H9 (cell line): ENCODE results near the gene GPRC5A. TPM values are rescaled to one million over a fixed set of nuclear protein-coding genes. Genes with fewer than 3 reads are reported as not detected.

Experiments
- DNase-seq: peaks from one replicate; pipeline ENCODE4 v3.0.0-alpha.2; 2017
- H2AFZ ChIP-seq: one replicate; pipeline ENCODE4 v1.6.1; 2013; ENCODE audit warnings: mild to moderate bottlenecking, low read length, control low read depth, moderate library complexity
- H2AK5ac ChIP-seq: 2 replicates; pipeline ENCODE4 v1.6.1; 2013; ENCODE audit warnings: low read length, control low read depth, mixed read lengths; ENCODE audit not compliant: insufficient read length
- H2BK120ac ChIP-seq: one replicate; pipeline ENCODE4 v1.6.1; 2013; ENCODE audit warnings: low read depth, mild to moderate bottlenecking, low read length, control low read depth, inconsistent platforms; ENCODE audit not compliant: poor library complexity, severe bottlenecking
- H2BK12ac ChIP-seq: 2 replicates; pipeline ENCODE4 v1.6.1; 2013; ENCODE audit warnings: low read length, control low read depth, mixed read lengths, low read depth; ENCODE audit not compliant: insufficient read length
- H2BK15ac ChIP-seq: 2 replicates; pipeline ENCODE4 v1.6.1; 2013; ENCODE audit warnings: low read depth, low read length, control low read depth
- H2BK20ac ChIP-seq: one replicate; pipeline ENCODE4 v1.6.1; 2013; ENCODE audit warnings: low read depth, mild to moderate bottlenecking, low read length, control low read depth, inconsistent platforms; ENCODE audit not compliant: poor library complexity, severe bottlenecking
- H2BK5ac ChIP-seq: 2 replicates; pipeline ENCODE4 v1.6.1; 2013; ENCODE audit warnings: low read length, control low read depth, mixed read lengths; ENCODE audit not compliant: insufficient read length
- H3K14ac ChIP-seq: 2 replicates; pipeline ENCODE4 v1.6.1; 2013; ENCODE audit warnings: low read length, control low read depth; ENCODE audit not compliant: insufficient read depth
- H3K18ac ChIP-seq: 2 replicates; pipeline ENCODE4 v1.6.1; 2013; ENCODE audit warnings: low read depth, mild to moderate bottlenecking, mixed read lengths, low read length, control low read depth; ENCODE audit not compliant: insufficient read length
- H3K23ac ChIP-seq: 2 replicates; pipeline ENCODE4 v1.6.1; 2013; ENCODE audit warnings: low read length, control low read depth, mixed read lengths, low read depth; ENCODE audit not compliant: insufficient read length
- H3K23me2 ChIP-seq: 2 replicates; pipeline ENCODE4 v1.6.1; 2013; ENCODE audit warnings: low read depth, mild to moderate bottlenecking, mixed read lengths, low read length, control low read depth; ENCODE audit not compliant: insufficient read length, poor library complexity, severe bottlenecking
- H3K27ac ChIP-seq: 2 replicates; pipeline ENCODE4 v1.5.1; 2013; ENCODE audit warnings: low read length, control low read depth, mixed read lengths, low read depth; ENCODE audit not compliant: insufficient read length
- H3K27me3 ChIP-seq: 2 replicates; pipeline ENCODE4 v1.6.1; 2013; ENCODE audit warnings: low read length, control low read depth, inconsistent platforms; ENCODE audit not compliant: insufficient read depth
- H3K4ac ChIP-seq: 2 replicates; pipeline ENCODE4 v1.6.1; 2013; ENCODE audit warnings: low read depth, mild to moderate bottlenecking, control low read depth, inconsistent platforms, low read length, moderate library complexity
- H3K4me1 ChIP-seq: 2 replicates; pipeline ENCODE4 v1.6.1; 2013; ENCODE audit warnings: low read length, control low read depth, inconsistent platforms; ENCODE audit not compliant: insufficient read depth
- H3K4me2 ChIP-seq: 2 replicates; pipeline ENCODE4 v1.6.1; 2013; ENCODE audit warnings: low read length, control low read depth, mixed read lengths; ENCODE audit not compliant: insufficient read length, insufficient read depth
- H3K56ac ChIP-seq: 2 replicates; pipeline ENCODE4 v1.6.1; 2013; ENCODE audit warnings: low read depth, mild to moderate bottlenecking, mixed read lengths, low read length, control low read depth; ENCODE audit not compliant: insufficient read length
- H3K79me1 ChIP-seq: 2 replicates; pipeline ENCODE4 v1.6.1; 2013; ENCODE audit warnings: low read depth, mild to moderate bottlenecking, moderate library complexity, low read length, control low read depth, inconsistent platforms; ENCODE audit not compliant: insufficient read depth, poor library complexity, severe bottlenecking
- H3K79me2 ChIP-seq: 2 replicates; pipeline ENCODE4 v1.6.1; 2013; ENCODE audit warnings: low read length, control low read depth, inconsistent platforms; ENCODE audit not compliant: insufficient read depth
- H3K9ac ChIP-seq: 2 replicates; pipeline ENCODE4 v1.6.1; 2013; ENCODE audit warnings: low read length, control low read depth, mixed read lengths; ENCODE audit not compliant: insufficient read length; ENCODE audit errors: extremely low read depth
- H3K9me3 ChIP-seq: one replicate; pipeline ENCODE4 v1.6.1; 2013; ENCODE audit warnings: low read depth, low read length, inconsistent platforms; ENCODE audit not compliant: control insufficient read depth
- H3T11ph ChIP-seq: one replicate; pipeline ENCODE4 v1.6.1; 2013; ENCODE audit warnings: mild to moderate bottlenecking, low read length, control low read depth, inconsistent platforms
- H4K20me1 ChIP-seq: one replicate; pipeline ENCODE4 v1.6.1; 2013; ENCODE audit not compliant: control insufficient read depth, insufficient read length, insufficient read depth
- H4K5ac ChIP-seq: 2 replicates; pipeline ENCODE4 v1.6.1; 2013; ENCODE audit warnings: low read depth, mild to moderate bottlenecking, mixed read lengths, low read length, control low read depth; ENCODE audit not compliant: insufficient read length
- H4K8ac ChIP-seq: replicated peaks from 2 replicates; pipeline ENCODE4 v1.6.1; 2013; ENCODE audit warnings: low read length, control low read depth, mixed read lengths, low read depth; ENCODE audit not compliant: insufficient read length
- H4K91ac ChIP-seq: 2 replicates; pipeline ENCODE4 v1.6.1; 2013; ENCODE audit warnings: low read depth, mild to moderate bottlenecking, moderate library complexity, mixed read lengths, low read length, control low read depth; ENCODE audit not compliant: insufficient read length
- H3K27ac Mint-ChIP-seq, 3 experiments: 2 replicates in 2 of 3; 3 replicates in 1 of 3; pipeline ENCODE4 v1.8.0; 2020 to 2021; ENCODE audit warnings: mixed read lengths in 3 of 3, mild to moderate bottlenecking in 1 of 3, moderate library complexity in 1 of 3
- H3K27me3 Mint-ChIP-seq: 2 replicates; pipeline ENCODE4 v1.8.0; 2021; ENCODE audit warnings: low read depth, mild to moderate bottlenecking, moderate library complexity, mixed read lengths
- H3K36me3 Mint-ChIP-seq, 3 experiments: 2 replicates in 2 of 3; 3 replicates in 1 of 3; pipeline ENCODE4 v1.8.0; 2020 to 2021; ENCODE audit warnings: low read depth in 3 of 3, mixed read lengths in 3 of 3; ENCODE audit not compliant: insufficient read depth in 1 of 3
- H3K4me1 Mint-ChIP-seq, 2 experiments: 2 replicates each; pipeline ENCODE4 v1.8.0; 2020; ENCODE audit warnings: mixed read lengths in 2 of 2
- H3K4me3 Mint-ChIP-seq, 2 experiments: 2 replicates in 1 of 2; 3 replicates in 1 of 2; pipeline ENCODE4 v1.8.0; 2020 to 2021; ENCODE audit warnings: mild to moderate bottlenecking in 2 of 2, mixed read lengths in 2 of 2, moderate library complexity in 1 of 2
- H3K9me3 Mint-ChIP-seq, 2 experiments: 2 replicates in 1 of 2; 3 replicates in 1 of 2; pipeline ENCODE4 v1.8.0; 2020; ENCODE audit warnings: mild to moderate bottlenecking in 2 of 2, mixed read lengths in 2 of 2, moderate library complexity in 1 of 2
- WGBS: extraction: QIAGEN DNeasy Blood & Tissue Kit; methylation state at CpG from one replicate; pipeline ENCODE4 v1.1.7; 2013; ENCODE audit warnings: missing lambda C conversion rate, low lambda C conversion rate, mixed read lengths; ENCODE audit not compliant: insufficient read length; ENCODE audit errors: extremely low coverage; 5-methylcytosine and 5-hydroxymethylcytosine counted together
- long read RNA-seq: library from polyadenylated mRNA; unstranded; transcript quantifications from one replicate; pipeline ENCODE4 v2.0.0, GENCODE V29; 2020
- total RNA-seq: library from RNA; stranded (reverse); gene quantifications from 2 replicates; pipeline ENCODE4 v1.2.1, GENCODE V29; 2021
- TF ChIP-seq, protein P1 (sequence below): fragments of 200-600 bp; sonication (generic); conservative IDR thresholded peaks from 3 replicates; pipeline ENCODE4 v1.8.0; 2021; ENCODE audit warnings: antibody characterized with exemption, mild to moderate bottlenecking

Gene GPRC5A, protein sequence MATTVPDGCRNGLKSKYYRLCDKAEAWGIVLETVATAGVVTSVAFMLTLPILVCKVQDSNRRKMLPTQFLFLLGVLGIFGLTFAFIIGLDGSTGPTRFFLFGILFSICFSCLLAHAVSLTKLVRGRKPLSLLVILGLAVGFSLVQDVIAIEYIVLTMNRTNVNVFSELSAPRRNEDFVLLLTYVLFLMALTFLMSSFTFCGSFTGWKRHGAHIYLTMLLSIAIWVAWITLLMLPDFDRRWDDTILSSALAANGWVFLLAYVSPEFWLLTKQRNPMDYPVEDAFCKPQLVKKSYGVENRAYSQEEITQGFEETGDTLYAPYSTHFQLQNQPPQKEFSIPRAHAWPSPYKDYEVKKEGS
- total RNA-seq: 0.09 and 0.13 TPM in 2 replicates
- long read RNA-seq: 0 reads

DNA sequence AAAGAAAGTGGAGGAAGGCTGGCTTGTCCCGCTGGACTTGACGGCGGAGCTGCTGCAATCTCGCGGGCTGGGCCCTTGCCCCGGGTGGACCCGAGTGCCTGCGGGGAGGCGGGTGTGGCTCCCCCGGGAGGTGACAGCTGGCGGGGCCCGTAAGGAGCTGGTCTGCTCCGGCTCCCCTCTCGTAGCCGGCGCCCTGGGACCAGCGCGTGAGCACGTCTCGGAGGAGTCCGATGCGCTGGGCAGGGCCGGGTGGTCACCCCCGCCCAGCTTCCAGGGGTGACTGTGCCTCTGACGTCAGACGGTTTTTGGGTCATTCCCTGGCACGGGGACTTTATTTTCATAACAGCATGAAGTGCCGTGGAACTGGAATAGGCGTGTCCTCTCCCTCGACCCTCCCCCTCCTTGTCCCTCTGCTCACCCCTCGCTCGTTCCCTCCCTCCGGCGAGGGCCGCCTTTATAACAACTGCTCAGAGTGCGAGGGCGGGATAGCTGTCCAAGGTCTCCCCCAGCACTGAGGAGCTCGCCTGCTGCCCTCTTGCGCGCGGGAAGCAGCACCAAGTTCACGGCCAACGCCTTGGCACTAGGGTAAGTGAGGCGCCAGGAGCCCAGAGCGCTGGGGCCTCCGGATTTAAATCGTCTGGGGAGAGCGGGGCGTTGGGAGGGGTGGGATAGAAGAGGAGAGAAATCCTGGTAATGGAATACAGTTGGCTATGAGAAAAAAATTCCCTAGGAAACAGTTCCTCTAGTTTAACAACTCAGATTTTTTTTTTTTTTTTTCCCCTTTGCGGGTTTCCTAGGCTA, at the start of gene GPRC5A:
GPRC5A (plus strand) TSS at position 483 of the 801 bp plus-strand sequence. CDS start 16,688 bp downstream, outside the sequence.
- H2BK15ac ChIP-seq: no peak within 1 kb of the TSS

More for the DNA sequence above, at the start of gene GPRC5A:
- Histone ChIP-seq H2AK5ac (no peak within 1 kb of the TSS), H3K27ac (no peak within 1 kb of the TSS), H3K14ac (peak within 1 kb of the TSS; percentile 40; the same call in 1 of the 2 replicates), H2BK120ac (no peak within 1 kb of the TSS), H2AFZ (peak within 1 kb of the TSS; percentile 96), H3T11ph (no peak within 1 kb of the TSS), H3K9ac (peak within 1 kb of the TSS; percentile 18), H4K91ac (no peak within 1 kb of the TSS), H2BK20ac (no peak within 1 kb of the TSS), H4K8ac (no peak within 1 kb of the TSS), H3K27me3 (peaks cover 8% of the 10 kb centered on the region; the same call in 1 of the 2 replicates), H4K20me1 (no peaks in the 10 kb centered on the region), H3K23ac (no peak within 1 kb of the TSS), H3K18ac (no peak within 1 kb of the TSS), H3K9me3 (no peaks in the 10 kb centered on the region), H3K4me2 (peak within 1 kb of the TSS; percentile 98), H3K4me1 (no peaks in the 10 kb centered on the region), H2BK5ac (no peak within 1 kb of the TSS), H4K5ac (no peak within 1 kb of the TSS), H3K56ac (no peak within 1 kb of the TSS), H3K23me2 (peaks cover 13% of the 10 kb centered on the region), H3K4ac (no peak within 1 kb of the TSS), H3K79me2 (no peaks in the 10 kb centered on the region), H3K79me1 (no peaks in the 10 kb centered on the region), H2BK12ac (no peak within 1 kb of the TSS)
- H3K9me3 Mint-ChIP-seq: no peaks in the 10 kb centered on the region; a peak in 1 of 5 replicates
- no peaks in the 10 kb centered on the region for H3K36me3 Mint-ChIP-seq
- peak within 1 kb of the TSS; percentile 72 to 91 for H3K4me3 Mint-ChIP-seq
- peaks cover 74% of the 10 kb centered on the region for H3K27me3 Mint-ChIP-seq
- DNase-seq: peak; percentile 73
- H3K27ac Mint-ChIP-seq: peak within 1 kb of the TSS in 1 of 3 experiments; percentile 38; a peak in 1 of 7 replicates
- no CpG with 5 or more reads among the region's 50 CpGs for WGBS
- TF ChIP-seq, protein P1, sequence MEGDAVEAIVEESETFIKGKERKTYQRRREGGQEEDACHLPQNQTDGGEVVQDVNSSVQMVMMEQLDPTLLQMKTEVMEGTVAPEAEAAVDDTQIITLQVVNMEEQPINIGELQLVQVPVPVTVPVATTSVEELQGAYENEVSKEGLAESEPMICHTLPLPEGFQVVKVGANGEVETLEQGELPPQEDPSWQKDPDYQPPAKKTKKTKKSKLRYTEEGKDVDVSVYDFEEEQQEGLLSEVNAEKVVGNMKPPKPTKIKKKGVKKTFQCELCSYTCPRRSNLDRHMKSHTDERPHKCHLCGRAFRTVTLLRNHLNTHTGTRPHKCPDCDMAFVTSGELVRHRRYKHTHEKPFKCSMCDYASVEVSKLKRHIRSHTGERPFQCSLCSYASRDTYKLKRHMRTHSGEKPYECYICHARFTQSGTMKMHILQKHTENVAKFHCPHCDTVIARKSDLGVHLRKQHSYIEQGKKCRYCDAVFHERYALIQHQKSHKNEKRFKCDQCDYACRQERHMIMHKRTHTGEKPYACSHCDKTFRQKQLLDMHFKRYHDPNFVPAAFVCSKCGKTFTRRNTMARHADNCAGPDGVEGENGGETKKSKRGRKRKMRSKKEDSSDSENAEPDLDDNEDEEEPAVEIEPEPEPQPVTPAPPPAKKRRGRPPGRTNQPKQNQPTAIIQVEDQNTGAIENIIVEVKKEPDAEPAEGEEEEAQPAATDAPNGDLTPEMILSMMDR: 0 out of 3 replicates have a peak, but pooled peaks have one; percentile 9
- peaks cover 25 to 30% of the 10 kb centered on the region in 2 experiments for H3K4me1 Mint-ChIP-seq
